GM23338 (cell line): Measurements from ENCODE around the gene CTNNA3. TPM values are rescaled to one million over a fixed set of nuclear protein-coding genes. Genes with fewer than 3 reads are reported as not detected.

Source experiments
- ATAC-seq: fragments of 200-7000 bp; cut with Tn5 transposase; 3 replicates; pipeline ENCODE4 v1.9.1; 2020
- DNase-seq: peaks from one replicate; pipeline ENCODE4 v3.0.0-alpha.2; 2015; ENCODE audit warnings: low spot score
- H2AFZ ChIP-seq: fragments of 200-600 bp; sonication (generic); 2 replicates; pipeline ENCODE4 v1.8.0; 2016; ENCODE audit warnings: antibody characterized with exemption, mild to moderate bottlenecking, moderate library complexity
- H3F3A ChIP-seq: fragments of 200-600 bp; sonication (generic); replicated peaks from 2 replicates; pipeline ENCODE4 v1.8.0; 2017; ENCODE audit warnings: antibody characterized with exemption, mixed run types, low read depth
- H3K27ac ChIP-seq: fragments of 200-600 bp; sonication (generic); 2 replicates; pipeline ENCODE4 v1.6.1; 2016; ENCODE audit warnings: low read depth
- H3K27me3 ChIP-seq: fragments of 200-600 bp; sonication (generic); 2 replicates; pipeline ENCODE4 v1.8.0; 2016; ENCODE audit warnings: mild to moderate bottlenecking, mixed run types, moderate library complexity; ENCODE audit not compliant: insufficient read depth
- H3K36me3 ChIP-seq: fragments of 200-600 bp; sonication (generic); 2 replicates; pipeline ENCODE4 v1.8.0; 2016; ENCODE audit warnings: mild to moderate bottlenecking; ENCODE audit not compliant: insufficient read depth
- H3K4me1 ChIP-seq: fragments of 200-600 bp; sonication (generic); 2 replicates; pipeline ENCODE4 v1.8.0; 2016; ENCODE audit warnings: mild to moderate bottlenecking, moderate library complexity; ENCODE audit not compliant: insufficient read depth
- H3K4me2 ChIP-seq: fragments of 200-600 bp; sonication (generic); 2 replicates; pipeline ENCODE4 v1.7.1; 2017; ENCODE audit warnings: mixed run types
- H3K4me3 ChIP-seq: fragments of 200-600 bp; sonication (generic); 2 replicates; pipeline ENCODE4 v1.6.1; 2016; ENCODE audit warnings: mixed run types
- H3K79me2 ChIP-seq: fragments of 200-600 bp; sonication (generic); replicated peaks from 2 replicates; pipeline ENCODE4 v1.8.0; 2017; ENCODE audit warnings: mild to moderate bottlenecking; ENCODE audit not compliant: insufficient read depth
- H3K9me2 ChIP-seq: fragments of 200-600 bp; sonication (generic); 2 replicates; pipeline ENCODE4 v1.8.0; 2017; ENCODE audit not compliant: insufficient read depth
- H4K20me1 ChIP-seq: fragments of 200-600 bp; sonication (generic); replicated peaks from 2 replicates; pipeline ENCODE4 v1.8.0; 2017; ENCODE audit warnings: mild to moderate bottlenecking; ENCODE audit not compliant: insufficient read depth
- H3K27ac Mint-ChIP-seq: 2 replicates; pipeline ENCODE4 v1.8.0; 2020; ENCODE audit warnings: inconsistent platforms, mild to moderate bottlenecking, moderate library complexity, mixed read lengths
- H3K27me3 Mint-ChIP-seq: 3 replicates; pipeline ENCODE4 v1.8.0; 2022; ENCODE audit warnings: low read depth, mild to moderate bottlenecking, moderate library complexity, mixed read lengths, inconsistent platforms; ENCODE audit not compliant: insufficient read depth, poor library complexity
- H3K36me3 Mint-ChIP-seq: 3 replicates; pipeline ENCODE4 v1.8.0; 2021; ENCODE audit warnings: low read depth, mild to moderate bottlenecking, inconsistent platforms, moderate library complexity, mixed read lengths
- H3K4me1 Mint-ChIP-seq: 3 replicates; pipeline ENCODE4 v1.8.0; 2020; ENCODE audit warnings: mild to moderate bottlenecking, inconsistent platforms, mixed read lengths
- H3K4me3 Mint-ChIP-seq: 3 replicates; pipeline ENCODE4 v1.8.0; 2021; ENCODE audit warnings: moderate library complexity, mild to moderate bottlenecking, inconsistent platforms, mixed read lengths
- H3K9me3 Mint-ChIP-seq: 3 replicates; pipeline ENCODE4 v1.8.0; 2020; ENCODE audit warnings: moderate library complexity, mild to moderate bottlenecking, inconsistent platforms, mixed read lengths
- EZH2 ChIP-seq: fragments of 200-600 bp; sonication (generic); IDR thresholded peaks from one replicate; pipeline ENCODE4 v1.8.0; 2017; ENCODE audit warnings: antibody characterized with exemption, mild to moderate bottlenecking, low read depth; ENCODE audit not compliant: unreplicated experiment
- EZH2phosphoT487 ChIP-seq: fragments of 200-600 bp; sonication (generic); IDR thresholded peaks from one replicate; pipeline ENCODE4 v1.8.1; 2018; ENCODE audit warnings: antibody characterized with exemption; ENCODE audit not compliant: unreplicated experiment
- JUNB ChIP-seq: IDR thresholded peaks from one replicate; pipeline ENCODE4 v1.6.1; 2016; ENCODE audit warnings: antibody characterized with exemption; ENCODE audit not compliant: unreplicated experiment
- POLR2AphosphoS5 ChIP-seq: IDR thresholded peaks from 2 replicates; pipeline ENCODE4 v1.6.1; 2016; ENCODE audit warnings: antibody characterized with exemption, low read depth
- STAT1 ChIP-seq: IDR thresholded peaks from one replicate; pipeline ENCODE4 v1.6.1; 2016; ENCODE audit warnings: antibody characterized with exemption; ENCODE audit not compliant: unreplicated experiment
- ZNF114 ChIP-seq: fragments of 250-450 bp; sonication (Bioruptor Pico); IDR thresholded peaks from 2 replicates; pipeline ENCODE4 v1.5.0; 2020; ENCODE audit warnings: mild to moderate bottlenecking, moderate library complexity
- polyA plus RNA-seq: library from polyadenylated mRNA; unstranded; fragments of >200 nt; fragmentation: Nextera tagmentation; extraction: Ambion mirVana; gene quantifications from 2 replicates; pipeline ENCODE4 v1.2.1, GENCODE V29; 2016
- total RNA-seq: library from RNA; depleted of rRNA; stranded (reverse); fragments of >200 nt; shearing (Covaris generic); gene quantifications from 2 replicates; pipeline ENCODE4 v1.2.3, GENCODE V29; 2014
- TF ChIP-seq, protein P1 (sequence below): fragments of 250-450 bp; sonication (Bioruptor Pico); IDR thresholded peaks from 2 replicates; pipeline ENCODE4 v1.5.0; 2020; ENCODE audit warnings: mild to moderate bottlenecking, moderate library complexity
- TF ChIP-seq, protein P2 (sequence below): IDR thresholded peaks from one replicate; pipeline ENCODE4 v1.6.1; 2018; ENCODE audit warnings: antibody characterized with exemption; ENCODE audit not compliant: unreplicated experiment
- TF ChIP-seq, protein P3 (sequence below), 2 experiments: fragments of 200-600 bp in 1 of 2; sonication (generic) in 1 of 2; conservative IDR thresholded peaks; 2 replicates each; pipeline versions ENCODE4 v1.5.1 to v1.6.1; 2016 to 2017; ENCODE audit warnings: antibody characterized with exemption in 2 of 2, low read depth in 2 of 2, mild to moderate bottlenecking in 2 of 2, moderate library complexity in 1 of 2

Gene CTNNA3
- total and polyA plus RNA-seq, 2 experiments from 2014 or later: 0.71 to 3.3 TPM

DNA sequence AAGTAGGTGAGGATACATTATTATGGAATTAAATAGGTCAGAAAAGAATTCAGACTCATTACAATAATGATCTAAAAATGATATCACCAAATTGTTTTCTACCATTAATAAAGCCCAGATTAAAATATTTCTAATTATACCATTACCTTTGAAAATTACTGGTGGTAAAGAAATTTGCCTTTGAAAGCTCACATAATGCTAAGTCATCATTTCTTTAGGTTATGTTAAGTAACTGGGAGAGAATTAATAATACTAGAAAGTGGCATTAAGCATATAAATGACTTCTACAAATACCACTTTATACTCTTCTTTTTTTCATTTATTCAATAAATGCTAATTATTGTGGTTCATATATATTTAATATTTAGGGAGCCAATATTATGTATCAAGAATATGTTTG lies 1411.4 kb downstream of the CTNNA3 start:
- Mint-ChIP-seq H3K4me1 (peaks cover 3% of the 10 kb centered on the region), H3K36me3 (no peaks in the 10 kb centered on the region), H3K27ac (no peak overlapping the region), H3K4me3 (no peak overlapping the region), H3K9me3 (no peaks in the 10 kb centered on the region), H3K27me3 (no peaks in the 10 kb centered on the region)
- Histone ChIP-seq H3K4me2 (no peak overlapping the region), H3K36me3 (no peaks in the 10 kb centered on the region), H3K4me3 (no peak overlapping the region), H3K9me2 (no peaks in the 10 kb centered on the region), H3F3A (no peaks in the 10 kb centered on the region), H2AFZ (no peak overlapping the region), H4K20me1 (no peaks in the 10 kb centered on the region), H3K4me1 (no peaks in the 10 kb centered on the region), H3K79me2 (no peaks in the 10 kb centered on the region), H3K27me3 (no peaks in the 10 kb centered on the region), H3K27ac (no peak overlapping the region)
- TF ChIP-seq JUNB: no peak
- TF ChIP-seq, protein P1, sequence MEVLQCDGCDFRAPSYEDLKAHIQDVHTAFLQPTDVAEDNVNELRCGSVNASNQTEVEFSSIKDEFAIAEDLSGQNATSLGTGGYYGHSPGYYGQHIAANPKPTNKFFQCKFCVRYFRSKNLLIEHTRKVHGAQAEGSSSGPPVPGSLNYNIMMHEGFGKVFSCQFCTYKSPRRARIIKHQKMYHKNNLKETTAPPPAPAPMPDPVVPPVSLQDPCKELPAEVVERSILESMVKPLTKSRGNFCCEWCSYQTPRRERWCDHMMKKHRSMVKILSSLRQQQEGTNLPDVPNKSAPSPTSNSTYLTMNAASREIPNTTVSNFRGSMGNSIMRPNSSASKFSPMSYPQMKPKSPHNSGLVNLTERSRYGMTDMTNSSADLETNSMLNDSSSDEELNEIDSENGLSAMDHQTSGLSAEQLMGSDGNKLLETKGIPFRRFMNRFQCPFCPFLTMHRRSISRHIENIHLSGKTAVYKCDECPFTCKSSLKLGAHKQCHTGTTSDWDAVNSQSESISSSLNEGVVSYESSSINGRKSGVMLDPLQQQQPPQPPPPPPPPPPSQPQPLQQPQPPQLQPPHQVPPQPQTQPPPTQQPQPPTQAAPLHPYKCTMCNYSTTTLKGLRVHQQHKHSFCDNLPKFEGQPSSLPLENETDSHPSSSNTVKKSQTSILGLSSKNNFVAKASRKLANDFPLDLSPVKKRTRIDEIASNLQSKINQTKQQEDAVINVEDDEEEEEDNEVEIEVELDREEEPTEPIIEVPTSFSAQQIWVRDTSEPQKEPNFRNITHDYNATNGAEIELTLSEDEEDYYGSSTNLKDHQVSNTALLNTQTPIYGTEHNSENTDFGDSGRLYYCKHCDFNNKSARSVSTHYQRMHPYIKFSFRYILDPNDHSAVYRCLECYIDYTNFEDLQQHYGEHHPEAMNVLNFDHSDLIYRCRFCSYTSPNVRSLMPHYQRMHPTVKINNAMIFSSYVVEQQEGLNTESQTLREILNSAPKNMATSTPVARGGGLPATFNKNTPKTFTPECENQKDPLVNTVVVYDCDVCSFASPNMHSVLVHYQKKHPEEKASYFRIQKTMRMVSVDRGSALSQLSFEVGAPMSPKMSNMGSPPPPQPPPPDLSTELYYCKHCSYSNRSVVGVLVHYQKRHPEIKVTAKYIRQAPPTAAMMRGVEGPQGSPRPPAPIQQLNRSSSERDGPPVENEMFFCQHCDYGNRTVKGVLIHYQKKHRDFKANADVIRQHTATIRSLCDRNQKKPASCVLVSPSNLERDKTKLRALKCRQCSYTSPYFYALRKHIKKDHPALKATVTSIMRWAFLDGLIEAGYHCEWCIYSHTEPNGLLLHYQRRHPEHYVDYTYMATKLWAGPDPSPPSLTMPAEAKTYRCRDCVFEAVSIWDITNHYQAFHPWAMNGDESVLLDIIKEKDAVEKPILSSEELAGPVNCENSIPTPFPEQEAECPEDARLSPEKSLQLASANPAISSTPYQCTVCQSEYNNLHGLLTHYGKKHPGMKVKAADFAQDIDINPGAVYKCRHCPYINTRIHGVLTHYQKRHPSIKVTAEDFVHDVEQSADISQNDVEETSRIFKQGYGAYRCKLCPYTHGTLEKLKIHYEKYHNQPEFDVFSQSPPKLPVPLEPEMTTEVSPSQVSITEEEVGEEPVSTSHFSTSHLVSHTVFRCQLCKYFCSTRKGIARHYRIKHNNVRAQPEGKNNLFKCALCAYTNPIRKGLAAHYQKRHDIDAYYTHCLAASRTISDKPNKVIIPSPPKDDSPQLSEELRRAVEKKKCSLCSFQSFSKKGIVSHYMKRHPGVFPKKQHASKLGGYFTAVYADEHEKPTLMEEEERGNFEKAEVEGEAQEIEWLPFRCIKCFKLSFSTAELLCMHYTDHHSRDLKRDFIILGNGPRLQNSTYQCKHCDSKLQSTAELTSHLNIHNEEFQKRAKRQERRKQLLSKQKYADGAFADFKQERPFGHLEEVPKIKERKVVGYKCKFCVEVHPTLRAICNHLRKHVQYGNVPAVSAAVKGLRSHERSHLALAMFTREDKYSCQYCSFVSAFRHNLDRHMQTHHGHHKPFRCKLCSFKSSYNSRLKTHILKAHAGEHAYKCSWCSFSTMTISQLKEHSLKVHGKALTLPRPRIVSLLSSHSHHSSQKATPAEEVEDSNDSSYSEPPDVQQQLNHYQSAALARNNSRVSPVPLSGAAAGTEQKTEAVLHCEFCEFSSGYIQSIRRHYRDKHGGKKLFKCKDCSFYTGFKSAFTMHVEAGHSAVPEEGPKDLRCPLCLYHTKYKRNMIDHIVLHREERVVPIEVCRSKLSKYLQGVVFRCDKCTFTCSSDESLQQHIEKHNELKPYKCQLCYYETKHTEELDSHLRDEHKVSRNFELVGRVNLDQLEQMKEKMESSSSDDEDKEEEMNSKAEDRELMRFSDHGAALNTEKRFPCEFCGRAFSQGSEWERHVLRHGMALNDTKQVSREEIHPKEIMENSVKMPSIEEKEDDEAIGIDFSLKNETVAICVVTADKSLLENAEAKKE (CRISPR knock-in tag): no peak
- no peak for TF ChIP-seq EZH2
- TF ChIP-seq, protein P2, sequence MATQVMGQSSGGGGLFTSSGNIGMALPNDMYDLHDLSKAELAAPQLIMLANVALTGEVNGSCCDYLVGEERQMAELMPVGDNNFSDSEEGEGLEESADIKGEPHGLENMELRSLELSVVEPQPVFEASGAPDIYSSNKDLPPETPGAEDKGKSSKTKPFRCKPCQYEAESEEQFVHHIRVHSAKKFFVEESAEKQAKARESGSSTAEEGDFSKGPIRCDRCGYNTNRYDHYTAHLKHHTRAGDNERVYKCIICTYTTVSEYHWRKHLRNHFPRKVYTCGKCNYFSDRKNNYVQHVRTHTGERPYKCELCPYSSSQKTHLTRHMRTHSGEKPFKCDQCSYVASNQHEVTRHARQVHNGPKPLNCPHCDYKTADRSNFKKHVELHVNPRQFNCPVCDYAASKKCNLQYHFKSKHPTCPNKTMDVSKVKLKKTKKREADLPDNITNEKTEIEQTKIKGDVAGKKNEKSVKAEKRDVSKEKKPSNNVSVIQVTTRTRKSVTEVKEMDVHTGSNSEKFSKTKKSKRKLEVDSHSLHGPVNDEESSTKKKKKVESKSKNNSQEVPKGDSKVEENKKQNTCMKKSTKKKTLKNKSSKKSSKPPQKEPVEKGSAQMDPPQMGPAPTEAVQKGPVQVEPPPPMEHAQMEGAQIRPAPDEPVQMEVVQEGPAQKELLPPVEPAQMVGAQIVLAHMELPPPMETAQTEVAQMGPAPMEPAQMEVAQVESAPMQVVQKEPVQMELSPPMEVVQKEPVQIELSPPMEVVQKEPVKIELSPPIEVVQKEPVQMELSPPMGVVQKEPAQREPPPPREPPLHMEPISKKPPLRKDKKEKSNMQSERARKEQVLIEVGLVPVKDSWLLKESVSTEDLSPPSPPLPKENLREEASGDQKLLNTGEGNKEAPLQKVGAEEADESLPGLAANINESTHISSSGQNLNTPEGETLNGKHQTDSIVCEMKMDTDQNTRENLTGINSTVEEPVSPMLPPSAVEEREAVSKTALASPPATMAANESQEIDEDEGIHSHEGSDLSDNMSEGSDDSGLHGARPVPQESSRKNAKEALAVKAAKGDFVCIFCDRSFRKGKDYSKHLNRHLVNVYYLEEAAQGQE: no peak
- no peak for TF ChIP-seq EZH2phosphoT487
- no peak for TF ChIP-seq ZNF114 (CRISPR knock-in tag)
- no peak for TF ChIP-seq STAT1
- TF ChIP-seq, protein P3, sequence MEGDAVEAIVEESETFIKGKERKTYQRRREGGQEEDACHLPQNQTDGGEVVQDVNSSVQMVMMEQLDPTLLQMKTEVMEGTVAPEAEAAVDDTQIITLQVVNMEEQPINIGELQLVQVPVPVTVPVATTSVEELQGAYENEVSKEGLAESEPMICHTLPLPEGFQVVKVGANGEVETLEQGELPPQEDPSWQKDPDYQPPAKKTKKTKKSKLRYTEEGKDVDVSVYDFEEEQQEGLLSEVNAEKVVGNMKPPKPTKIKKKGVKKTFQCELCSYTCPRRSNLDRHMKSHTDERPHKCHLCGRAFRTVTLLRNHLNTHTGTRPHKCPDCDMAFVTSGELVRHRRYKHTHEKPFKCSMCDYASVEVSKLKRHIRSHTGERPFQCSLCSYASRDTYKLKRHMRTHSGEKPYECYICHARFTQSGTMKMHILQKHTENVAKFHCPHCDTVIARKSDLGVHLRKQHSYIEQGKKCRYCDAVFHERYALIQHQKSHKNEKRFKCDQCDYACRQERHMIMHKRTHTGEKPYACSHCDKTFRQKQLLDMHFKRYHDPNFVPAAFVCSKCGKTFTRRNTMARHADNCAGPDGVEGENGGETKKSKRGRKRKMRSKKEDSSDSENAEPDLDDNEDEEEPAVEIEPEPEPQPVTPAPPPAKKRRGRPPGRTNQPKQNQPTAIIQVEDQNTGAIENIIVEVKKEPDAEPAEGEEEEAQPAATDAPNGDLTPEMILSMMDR (conservative IDR thresholded peaks at IDR 0.05; ENCODE audit: low read depth in 2 of 2): no peak
- no peak for TF ChIP-seq POLR2AphosphoS5
- ATAC-seq: no peak
- DNase-seq: no peak
